Astrocyte of the spinal cord (primary cell): ENCODE data around the gene ZMIZ1.

Source experiments
- DNase-seq: peaks from one replicate; pipeline ENCODE4 v3.0.0; 2011; ENCODE audit warnings: low read depth, low spot score
- H3K4me3 ChIP-seq: 2 replicates; pipeline ENCODE4 v1.5.1; 2011; ENCODE audit warnings: low read depth, mild to moderate bottlenecking, low read length, moderate library complexity
- CTCF ChIP-seq: IDR thresholded peaks from 2 replicates; pipeline ENCODE4 v1.5.1; 2012; ENCODE audit warnings: low read depth, mild to moderate bottlenecking, low read length, inconsistent platforms
- in situ Hi-C: cut with HindIII; loops from 2 replicates; pipeline ENCODE4 v1.10.0; 2017; ENCODE audit warnings: low sequenced_read_pairs

ZMIZ1 gene

GRCh38 chr10:79163666-79163975 is 94.9 kb downstream of the ZMIZ1 start:
- H3K4me3 ChIP-seq: no peak overlapping the region
- no peak for TF ChIP-seq CTCF
- no peak for DNase-seq
- in situ Hi-C loops: no loop called here

- no peak overlapping the region for H3K4me3 ChIP-seq
- in situ Hi-C loops: no loop called here
- no peak for TF ChIP-seq CTCF
- no peak for DNase-seq
Measured at GRCh38 chr10:79164075-79164474, 95.3 kb downstream of the ZMIZ1 start.

GRCh38 chr10:79165070-79165778 is 96.5 kb downstream of the ZMIZ1 start:
- in situ Hi-C loops: no loop called here
- TF ChIP-seq CTCF: no peak
- no peak overlapping the region for H3K4me3 ChIP-seq
- no peak for DNase-seq

GRCh38 chr10:79166312-79166721 is 97.6 kb downstream of the ZMIZ1 start:
- in situ Hi-C loops: no loop called here
- no peak for DNase-seq
- TF ChIP-seq CTCF: no peak
- H3K4me3 ChIP-seq: no peak overlapping the region

- no peak for DNase-seq
- in situ Hi-C loops: no loop called here
- no peak for TF ChIP-seq CTCF
- H3K4me3 ChIP-seq: no peak overlapping the region
Measured at GRCh38 chr10:79166741-79167140, 98.0 kb downstream of the ZMIZ1 start.

- in situ Hi-C loops: no loop called here
- DNase-seq: no peak
- H3K4me3 ChIP-seq: no peak overlapping the region
- no peak for TF ChIP-seq CTCF
Measured at GRCh38 chr10:79167537-79167936, 98.8 kb downstream of the ZMIZ1 start.

GRCh38 chr10:79168210-79168609 is 99.4 kb downstream of the ZMIZ1 start:
- in situ Hi-C loops: no loop called here
- no peak for DNase-seq
- H3K4me3 ChIP-seq: no peak overlapping the region
- no peak for TF ChIP-seq CTCF
